SJCRH30 (cell line): ENCODE results near the gene DCLK1. TPM values are rescaled to one million over a fixed set of nuclear protein-coding genes. Genes with fewer than 3 reads are reported as not detected.

Experiments used
- DNase-seq, 2 experiments: peaks; one replicate each; pipeline ENCODE4 v3.0.0-alpha.2; 2015 to 2020
- H3K27ac ChIP-seq: fragments of 250-450 bp; sonication (Bioruptor Pico); 2 replicates; pipeline ENCODE4 v1.5.1; 2020; ENCODE audit warnings: mild to moderate bottlenecking, moderate library complexity
- H3K27me3 ChIP-seq: fragments of 250-450 bp; sonication (Bioruptor Pico); 2 replicates; pipeline ENCODE4 v1.5.1; 2020; ENCODE audit warnings: mild to moderate bottlenecking, moderate library complexity
- H3K36me3 ChIP-seq: fragments of 250-450 bp; sonication (Bioruptor Pico); 2 replicates; pipeline ENCODE4 v1.5.1; 2020; ENCODE audit warnings: mild to moderate bottlenecking, moderate library complexity
- H3K4me1 ChIP-seq: fragments of 250-450 bp; sonication (Bioruptor Pico); 2 replicates; pipeline ENCODE4 v1.5.1; 2020; ENCODE audit warnings: mild to moderate bottlenecking, moderate library complexity
- H3K4me3 ChIP-seq: fragments of 250-450 bp; sonication (Bioruptor Pico); 2 replicates; pipeline ENCODE4 v1.5.1; 2020; ENCODE audit warnings: mild to moderate bottlenecking, moderate library complexity
- H3K9me3 ChIP-seq: fragments of 250-450 bp; sonication (Bioruptor Pico); replicated peaks from 2 replicates; pipeline ENCODE4 v1.5.1; 2020; ENCODE audit warnings: mild to moderate bottlenecking, moderate library complexity
- total RNA-seq: library from RNA; depleted of rRNA; stranded (reverse); fragments of >200 nt; shearing (Covaris generic); gene quantifications from 2 replicates; pipeline ENCODE4 v1.2.3, GENCODE V29; 2014

The DCLK1 gene
- total RNA-seq, 1 experiment from 2014 or later, result 17.9 TPM

DNA sequence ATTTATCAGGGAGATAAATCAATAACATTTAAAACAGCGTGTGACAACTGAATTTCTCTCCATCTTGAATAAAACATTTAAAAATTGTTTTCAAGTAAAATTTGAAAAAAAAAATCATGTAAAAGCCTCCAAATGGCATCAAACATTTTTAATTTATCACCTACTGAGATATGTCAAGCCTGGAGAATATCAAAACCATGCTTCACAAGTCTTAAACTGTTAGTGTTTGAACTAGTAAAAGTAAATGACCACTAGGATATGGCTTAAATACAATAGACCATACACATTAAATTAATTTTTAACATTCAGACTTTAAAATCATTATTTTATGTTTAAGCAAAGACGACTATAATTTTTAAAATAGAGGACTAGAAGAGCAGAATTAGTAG is 281.9 kb downstream of the DCLK1 start:
- Histone ChIP-seq H3K27ac (no peak overlapping the region), H3K4me3 (no peak overlapping the region), H3K4me1 (no peaks in the 10 kb centered on the region), H3K27me3 (no peaks in the 10 kb centered on the region), H3K36me3 (no peaks in the 10 kb centered on the region), H3K9me3 (no peaks in the 10 kb centered on the region)
- no peak for DNase-seq

GRCh38 chr13:35848336-35849255 is 282.6 kb downstream of the DCLK1 start:
- H3K4me1 ChIP-seq, result no peaks in the 10 kb centered on the region
- no peak overlapping the region for H3K27ac ChIP-seq
- no peak for DNase-seq
- no peaks in the 10 kb centered on the region for H3K9me3 ChIP-seq
- no peaks in the 10 kb centered on the region for H3K27me3 ChIP-seq
- no peaks in the 10 kb centered on the region for H3K36me3 ChIP-seq
- no peak overlapping the region for H3K4me3 ChIP-seq

GRCh38 chr13:35843272-35843671 is 287.9 kb downstream of the DCLK1 start:
- Histone ChIP-seq H3K4me3 (no peak overlapping the region), H3K4me1 (peaks cover 23% of the 10 kb centered on the region), H3K27ac (no peak overlapping the region), H3K9me3 (no peaks in the 10 kb centered on the region), H3K36me3 (no peaks in the 10 kb centered on the region), H3K27me3 (no peaks in the 10 kb centered on the region)
- no peak for DNase-seq

DNA sequence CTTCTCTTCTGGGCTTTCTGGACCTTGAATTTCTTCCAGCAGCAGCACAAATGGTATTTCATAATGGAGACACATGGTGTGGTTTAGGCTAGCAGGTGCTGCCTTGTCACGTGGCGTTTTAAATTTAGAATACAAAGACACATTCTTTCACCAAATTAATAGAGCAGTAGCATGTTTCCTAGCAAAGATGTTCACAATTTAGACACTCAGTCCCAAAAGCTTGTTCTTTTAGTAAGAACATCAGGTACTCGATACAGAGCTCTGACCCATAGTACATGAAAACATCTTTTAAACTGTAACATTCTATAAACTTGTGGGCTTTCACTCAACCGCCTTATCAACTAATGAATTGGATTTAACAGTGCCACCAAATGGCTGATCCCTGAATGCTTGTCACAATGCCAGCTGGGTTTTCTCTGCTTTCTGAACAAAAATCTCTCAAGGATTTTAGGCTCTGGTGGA is 290.1 kb downstream of the DCLK1 start:
- Histone ChIP-seq H3K9me3 (no peaks in the 10 kb centered on the region), H3K4me1 (peaks cover 27% of the 10 kb centered on the region), H3K36me3 (no peaks in the 10 kb centered on the region), H3K4me3 (no peak overlapping the region), H3K27ac (peak overlapping the region; percentile 63), H3K27me3 (no peaks in the 10 kb centered on the region)
- peak; percentile 48 to 77 for DNase-seq

GRCh38 chr13:35839806-35840205 is 291.4 kb downstream of the DCLK1 start:
- Histone ChIP-seq H3K4me1 (peaks cover 27% of the 10 kb centered on the region), H3K9me3 (no peaks in the 10 kb centered on the region), H3K36me3 (no peaks in the 10 kb centered on the region), H3K4me3 (no peak overlapping the region), H3K27me3 (no peaks in the 10 kb centered on the region), H3K27ac (no peak overlapping the region)
- DNase-seq, result no peak

DNA sequence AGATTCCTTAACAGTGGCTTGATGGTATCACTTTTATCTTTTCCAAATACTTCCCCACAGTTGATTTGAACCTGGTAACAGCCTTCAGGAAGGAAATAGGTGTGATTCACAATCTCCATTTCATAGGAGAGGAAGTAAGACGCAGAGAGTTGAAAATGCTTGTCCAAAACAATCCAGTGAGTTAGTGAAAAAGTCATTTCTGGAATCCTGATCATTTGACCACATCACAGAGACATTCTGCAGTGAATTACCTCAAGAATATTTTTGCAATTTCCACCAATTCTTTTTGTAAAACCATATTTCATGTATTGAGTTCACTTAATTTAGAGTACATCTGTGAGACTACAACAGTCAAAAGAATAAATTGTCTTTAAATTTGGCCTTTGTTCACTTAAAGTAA is 292.8 kb downstream of the DCLK1 start:
- Histone ChIP-seq H3K36me3 (no peaks in the 10 kb centered on the region), H3K27ac (peak overlapping the region; percentile 48), H3K4me3 (no peak overlapping the region), H3K9me3 (no peaks in the 10 kb centered on the region), H3K4me1 (peaks cover 27% of the 10 kb centered on the region), H3K27me3 (no peaks in the 10 kb centered on the region)
- DNase-seq, result peak in 1 of 2 experiments; percentile 26

DNA sequence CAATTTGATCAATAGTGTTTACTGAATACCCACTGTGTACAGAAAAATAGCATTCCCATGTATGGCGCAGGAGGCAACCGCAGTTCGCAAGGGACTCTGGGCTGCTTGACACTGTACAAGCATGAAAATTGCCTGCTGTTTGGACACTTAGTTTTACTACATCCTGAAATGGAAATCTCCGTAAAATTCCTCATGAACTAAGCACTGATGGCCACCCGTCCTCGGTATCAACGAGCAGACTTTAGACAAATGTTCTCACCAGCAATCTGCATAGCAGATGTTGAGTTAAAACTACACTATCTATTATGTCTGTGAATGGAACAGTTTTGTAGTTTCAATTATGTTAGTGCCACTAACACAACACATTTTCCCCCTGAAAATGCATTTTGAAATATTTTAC is 294.7 kb downstream of the DCLK1 start:
- no peak overlapping the region for H3K27ac ChIP-seq
- no peak for DNase-seq
- no peaks in the 10 kb centered on the region for H3K9me3 ChIP-seq
- H3K27me3 ChIP-seq, result no peaks in the 10 kb centered on the region
- no peak overlapping the region for H3K4me3 ChIP-seq
- H3K4me1 ChIP-seq, result peaks cover 23% of the 10 kb centered on the region
- H3K36me3 ChIP-seq, result no peaks in the 10 kb centered on the region

DNA sequence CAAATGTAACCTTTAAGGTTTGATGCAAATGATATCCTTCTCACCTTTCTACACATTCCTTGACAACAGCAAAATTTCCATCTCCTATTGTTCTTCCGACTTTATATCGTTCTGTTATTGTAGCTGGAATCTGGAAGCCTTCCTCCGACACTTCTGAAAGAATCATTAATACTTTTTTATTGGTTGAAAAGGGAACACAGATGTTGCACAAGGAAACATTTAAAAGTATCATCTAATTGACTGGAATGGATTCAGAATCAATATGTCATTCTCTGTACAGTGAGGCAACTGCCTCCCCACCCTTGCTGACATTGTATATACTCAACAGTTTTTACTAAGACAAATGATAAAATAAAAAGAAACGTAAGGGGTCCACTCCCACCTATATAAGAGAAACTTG is 295.2 kb downstream of the DCLK1 start:
- no peak overlapping the region for H3K27ac ChIP-seq

DNA sequence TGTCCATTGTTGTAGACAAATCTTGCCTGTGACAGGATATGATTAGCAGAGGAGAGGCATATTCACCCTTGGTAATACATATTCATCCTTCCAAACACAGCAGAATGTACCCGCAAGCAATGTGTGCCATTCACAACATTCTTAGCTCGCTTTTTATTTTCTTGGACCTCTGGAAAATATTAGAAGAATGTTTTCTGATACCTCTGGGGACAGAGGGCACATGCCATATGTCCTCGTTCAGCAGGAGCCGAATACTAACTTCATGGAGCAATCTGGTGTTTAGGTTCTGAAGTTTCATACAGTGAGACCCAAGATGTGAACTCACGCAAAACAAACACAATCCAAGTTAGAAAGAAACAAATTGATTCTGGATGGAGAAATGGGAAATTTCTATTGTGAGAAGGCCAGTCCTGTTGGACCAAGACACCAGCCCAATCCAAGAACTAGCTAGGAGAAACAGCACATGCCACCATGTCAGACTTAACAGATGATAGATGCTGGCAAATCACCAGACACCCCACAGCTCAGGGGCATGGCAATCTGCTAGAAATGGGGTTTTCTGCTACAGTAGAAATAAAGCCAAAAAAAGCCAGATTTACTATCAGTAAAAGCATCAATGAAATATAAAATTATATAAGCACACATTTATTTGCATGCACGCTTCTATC is 297.4 kb downstream of the DCLK1 start:
- H3K27ac ChIP-seq, result no peak overlapping the region

More for the DNA sequence above, 295.2 kb downstream of the DCLK1 start:
- no peaks in the 10 kb centered on the region for H3K9me3 ChIP-seq
- DNase-seq, result no peak
- no peak overlapping the region for H3K4me3 ChIP-seq
- no peaks in the 10 kb centered on the region for H3K36me3 ChIP-seq
- H3K4me1 ChIP-seq, result peaks cover 19% of the 10 kb centered on the region
- no peaks in the 10 kb centered on the region for H3K27me3 ChIP-seq

DNA sequence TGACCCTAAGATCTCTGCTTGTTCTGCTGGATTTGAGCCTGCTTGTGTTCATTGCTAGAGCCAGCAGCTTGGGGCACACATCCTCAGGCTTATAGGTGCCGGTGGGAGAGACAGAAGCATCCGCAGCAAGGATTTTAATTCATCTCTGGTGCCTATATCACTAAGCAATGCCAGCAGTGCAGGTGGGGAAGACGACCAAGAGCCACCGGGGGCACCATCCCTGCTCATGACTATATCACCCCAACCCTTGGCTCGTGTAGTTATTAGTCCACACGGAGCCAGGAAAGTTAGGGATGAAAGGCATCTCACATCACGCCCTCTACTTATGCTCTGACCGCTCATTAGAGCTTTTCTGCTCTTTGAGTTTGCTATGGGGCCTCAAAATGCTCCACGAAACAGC is 298.2 kb downstream of the DCLK1 start:
- Histone ChIP-seq H3K4me1 (peaks cover 1% of the 10 kb centered on the region), H3K36me3 (no peaks in the 10 kb centered on the region), H3K27me3 (no peaks in the 10 kb centered on the region), H3K27ac (no peak overlapping the region), H3K9me3 (no peaks in the 10 kb centered on the region), H3K4me3 (no peak overlapping the region)
- no peak for DNase-seq

More for the DNA sequence above, 297.4 kb downstream of the DCLK1 start:
- H3K9me3 ChIP-seq, result no peaks in the 10 kb centered on the region
- peaks cover 8% of the 10 kb centered on the region for H3K4me1 ChIP-seq
- H3K4me3 ChIP-seq, result no peak overlapping the region
- DNase-seq, result no peak
- no peaks in the 10 kb centered on the region for H3K36me3 ChIP-seq
- H3K27me3 ChIP-seq, result no peaks in the 10 kb centered on the region

DNA sequence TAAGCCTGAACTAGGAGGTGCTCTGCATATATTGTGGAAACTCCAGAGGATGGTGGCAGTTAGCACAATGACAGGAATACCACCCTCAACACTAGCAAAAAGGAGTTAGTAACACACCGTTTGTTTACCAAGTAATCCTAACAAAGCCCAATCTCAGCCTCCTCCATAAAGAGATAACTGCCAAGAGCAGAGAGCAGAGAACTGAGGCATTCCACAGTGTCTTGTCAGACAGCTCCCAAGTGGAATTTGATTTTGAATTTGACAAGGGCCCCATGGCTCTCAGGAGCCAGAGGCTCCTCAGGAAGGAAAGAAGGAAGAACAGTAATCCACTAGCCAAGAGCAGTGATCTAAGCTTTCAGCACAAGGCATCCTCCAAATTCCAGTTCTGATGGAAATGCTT is 298.6 kb downstream of the DCLK1 start:
- DNase-seq, result no peak
- Histone ChIP-seq H3K27me3 (no peaks in the 10 kb centered on the region), H3K36me3 (no peaks in the 10 kb centered on the region), H3K4me3 (no peak overlapping the region), H3K4me1 (no peaks in the 10 kb centered on the region; the same call in none of the 2 replicates), H3K27ac (no peak overlapping the region), H3K9me3 (no peaks in the 10 kb centered on the region)

- no peak for DNase-seq
Observed at GRCh38 chr13:35830850-35831450, 300.2 kb downstream of the DCLK1 start.

GRCh38 chr13:35826626-35827254 is 304.4 kb downstream of the DCLK1 start:
- DNase-seq, result no peak
- no peak overlapping the region for H3K4me3 ChIP-seq
- H3K27me3 ChIP-seq, result no peaks in the 10 kb centered on the region
- no peak overlapping the region for H3K27ac ChIP-seq
- no peaks in the 10 kb centered on the region; the same call in 1 of the 2 replicates for H3K4me1 ChIP-seq
- H3K36me3 ChIP-seq, result no peaks in the 10 kb centered on the region
- no peaks in the 10 kb centered on the region for H3K9me3 ChIP-seq

More at GRCh38 chr13:35830850-35831450, 300.2 kb downstream of the DCLK1 start:
- Histone ChIP-seq H3K9me3 (no peaks in the 10 kb centered on the region), H3K4me1 (no peaks in the 10 kb centered on the region; the same call in 1 of the 2 replicates), H3K4me3 (no peak overlapping the region), H3K36me3 (no peaks in the 10 kb centered on the region), H3K27ac (no peak overlapping the region), H3K27me3 (no peaks in the 10 kb centered on the region)

GRCh38 chr13:35824825-35825224 is 306.4 kb downstream of the DCLK1 start:
- no peaks in the 10 kb centered on the region for H3K9me3 ChIP-seq
- no peak overlapping the region for H3K4me3 ChIP-seq
- no peaks in the 10 kb centered on the region for H3K36me3 ChIP-seq
- DNase-seq, result no peak
- no peaks in the 10 kb centered on the region for H3K27me3 ChIP-seq
- H3K4me1 ChIP-seq, result no peaks in the 10 kb centered on the region
- no peak overlapping the region for H3K27ac ChIP-seq
